ENCODE measurements around the gene NKPD1.

The NKPD1 gene

GRCh38 chr19:45154064-45154827 is 6.5 kb downstream of the NKPD1 start:
- DNase-seq = peak; percentile 54

- peak; percentile 21 for DNase-seq
These were observed 7.3 kb downstream of the NKPD1 start for GRCh38 chr19:45153339-45154063.

GRCh38 chr19:45152504-45153338 is 8.1 kb downstream of the NKPD1 start:
- peak; percentile 25 for DNase-seq

DNA sequence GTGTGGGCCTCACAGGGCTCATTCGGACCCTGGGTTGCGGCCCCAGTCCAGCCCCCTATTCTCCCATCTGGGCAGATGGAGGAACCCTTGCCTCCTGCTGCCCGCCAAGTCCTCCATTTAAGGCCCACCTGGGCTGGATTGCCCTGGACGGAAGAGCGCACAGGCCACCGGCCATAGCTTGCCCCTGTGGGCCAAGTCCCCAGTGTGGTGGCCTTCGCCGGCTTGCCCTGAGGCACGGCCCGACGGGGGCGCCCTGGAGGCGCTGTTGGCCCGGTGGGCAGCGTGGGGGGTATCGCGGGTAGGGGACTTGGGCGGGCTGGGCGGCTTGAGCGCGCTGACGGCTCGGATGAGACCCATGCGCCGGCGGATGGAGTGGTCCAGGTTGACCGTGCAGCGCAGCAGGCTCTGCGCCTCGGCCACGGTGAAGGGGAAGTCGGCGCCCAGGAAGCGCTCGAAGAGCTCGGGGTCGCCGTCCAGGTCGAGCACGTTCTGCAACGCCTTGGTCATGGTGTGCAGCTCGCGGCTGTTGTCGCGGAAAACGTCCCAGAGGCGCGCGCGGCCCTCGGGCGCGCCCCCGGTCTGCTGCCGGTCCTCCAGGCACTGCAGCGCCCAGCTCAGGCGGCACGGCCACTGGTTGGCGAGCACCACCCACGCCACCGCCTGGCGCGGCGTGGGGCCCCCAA is 8.8 kb downstream of the NKPD1 start:
- DNase-seq = no peak

DNA sequence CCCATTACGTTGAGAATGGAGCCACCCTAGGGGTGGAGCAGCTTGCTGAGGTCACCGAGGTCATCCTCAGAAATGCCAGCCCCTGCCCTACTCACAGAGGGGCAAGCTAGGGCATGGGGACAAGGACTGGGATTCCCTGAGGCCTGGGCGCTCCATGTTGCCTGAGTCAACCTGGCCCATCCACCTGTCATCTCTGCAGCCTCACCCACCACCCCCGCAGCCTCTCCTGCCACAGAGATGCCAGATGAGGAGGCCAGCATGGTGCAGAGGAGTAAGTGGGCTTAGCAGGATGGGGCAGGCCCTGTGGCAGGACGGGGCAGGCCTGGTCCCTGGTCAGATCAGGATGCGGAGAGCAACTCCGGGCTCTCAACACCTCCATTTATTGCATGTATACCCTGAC is 9.5 kb downstream of the NKPD1 start:
- no peak for DNase-seq

DNA sequence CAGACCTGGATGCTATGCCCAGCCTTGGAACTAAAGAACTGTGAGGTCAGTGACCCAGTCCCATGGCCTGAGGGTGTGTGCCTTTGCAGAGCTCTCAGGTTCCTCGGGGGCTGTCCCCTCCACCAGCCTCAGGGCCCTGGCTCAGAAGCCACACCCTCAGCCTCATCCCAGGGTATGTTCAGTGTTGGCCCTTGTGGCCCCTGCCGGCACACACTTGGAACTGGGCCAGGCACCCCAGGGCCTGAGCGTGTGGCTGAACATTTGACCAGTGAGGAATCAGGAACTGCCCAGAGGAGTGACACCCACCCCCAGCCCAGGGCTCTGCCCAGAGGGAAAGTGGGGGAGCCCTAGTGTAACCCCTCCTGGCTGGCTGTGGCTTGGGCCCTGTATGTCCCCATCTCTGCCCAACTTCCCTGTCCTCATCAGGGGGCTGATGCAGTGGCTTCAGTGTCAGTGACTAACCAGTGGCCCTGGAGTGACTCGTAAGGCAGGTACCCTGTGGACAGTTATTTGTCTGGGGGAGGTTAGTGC is 10.0 kb downstream of the NKPD1 start:
- DNase-seq = no peak

GRCh38 chr19:45150180-45150579 is 10.6 kb downstream of the NKPD1 start:
- no peak for DNase-seq

DNA sequence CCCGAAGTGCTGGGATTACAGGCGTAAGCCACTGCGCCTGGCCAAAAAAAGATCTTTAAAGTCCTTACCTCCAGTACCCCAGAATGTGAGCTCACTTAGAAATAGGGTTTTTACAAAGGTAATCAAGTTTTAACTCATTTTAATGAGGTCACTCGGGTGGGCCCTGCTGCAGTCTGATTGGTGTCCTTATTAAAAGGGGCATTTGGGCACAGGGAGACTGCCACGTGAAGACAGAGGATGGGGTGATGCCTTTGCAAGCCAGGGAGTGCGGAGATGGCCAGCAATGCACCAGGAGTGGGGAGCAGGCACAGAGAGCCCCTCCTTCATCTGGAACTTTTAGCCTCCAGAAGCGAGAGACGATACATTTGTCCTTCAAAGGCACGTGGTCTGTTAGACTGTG is 11.7 kb downstream of the NKPD1 start:
- DNase-seq = no peak

DNA sequence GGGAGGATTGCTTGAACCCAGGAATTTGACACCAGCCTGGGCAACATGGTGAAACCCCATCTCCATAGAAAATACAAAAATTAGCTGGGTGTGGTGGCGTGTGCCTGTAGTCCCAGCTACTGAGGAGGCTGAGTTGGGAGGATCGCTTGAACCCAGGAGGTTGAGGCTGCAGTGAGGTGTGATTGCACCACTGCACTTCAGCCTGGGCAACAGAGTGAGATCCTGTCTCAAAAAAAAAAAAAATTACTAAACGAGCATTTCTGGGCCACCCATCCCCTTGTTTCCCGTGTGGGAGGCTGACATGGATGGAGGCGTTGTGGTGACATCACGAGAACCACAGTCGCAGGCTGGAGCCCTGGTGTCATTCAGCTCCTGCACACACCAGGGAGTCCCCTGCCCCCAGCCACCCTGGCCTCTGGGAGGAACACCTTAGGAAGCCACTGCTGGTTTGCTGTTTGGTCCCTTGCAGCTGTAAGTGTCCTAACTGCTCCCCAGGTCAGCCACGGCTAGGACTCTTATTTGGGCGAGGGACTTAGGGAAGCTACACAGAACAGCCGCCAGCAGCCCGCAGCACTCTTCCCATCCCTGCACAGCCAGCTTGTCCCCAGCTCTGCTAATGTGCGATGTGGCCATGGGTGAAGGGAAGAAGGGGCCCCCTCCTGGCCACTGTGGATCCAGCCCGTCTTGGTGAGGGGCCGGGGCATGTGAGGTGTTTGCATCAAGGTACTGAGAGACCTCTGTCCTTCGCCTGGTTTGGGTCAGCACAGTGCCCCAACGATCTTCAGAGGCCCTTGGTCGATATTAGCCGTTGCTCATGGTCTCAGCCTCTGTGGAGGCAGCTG is 12.7 kb downstream of the NKPD1 start:
- no peak for DNase-seq

DNA sequence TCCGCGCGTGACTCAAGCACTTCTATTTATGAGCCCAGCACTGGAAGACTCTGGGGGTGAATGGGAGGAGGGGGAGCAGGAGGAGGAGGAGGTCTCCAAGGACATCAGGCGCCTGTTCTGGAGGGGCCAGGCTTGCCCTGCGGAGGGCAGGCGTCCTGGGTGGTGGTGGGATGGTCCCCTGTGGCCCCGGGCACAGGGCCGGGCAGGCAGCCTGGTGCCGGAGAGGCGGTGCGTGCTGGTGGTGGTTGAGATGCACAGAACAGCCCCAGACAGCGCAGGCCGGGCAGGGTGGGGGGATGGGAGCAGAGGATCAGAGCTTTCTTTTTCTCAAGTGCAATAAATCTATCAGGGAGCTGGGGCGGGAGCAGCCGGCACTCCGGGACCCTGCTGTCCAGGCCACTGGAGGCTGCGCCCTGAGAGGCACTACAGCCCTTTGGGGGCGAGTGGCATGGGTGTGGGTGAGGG is 14.0 kb downstream of the NKPD1 start:
- DNase-seq = no peak

- DNase-seq = no peak
These were observed 14.5 kb downstream of the NKPD1 start for GRCh38 chr19:45146251-45146650.

DNA sequence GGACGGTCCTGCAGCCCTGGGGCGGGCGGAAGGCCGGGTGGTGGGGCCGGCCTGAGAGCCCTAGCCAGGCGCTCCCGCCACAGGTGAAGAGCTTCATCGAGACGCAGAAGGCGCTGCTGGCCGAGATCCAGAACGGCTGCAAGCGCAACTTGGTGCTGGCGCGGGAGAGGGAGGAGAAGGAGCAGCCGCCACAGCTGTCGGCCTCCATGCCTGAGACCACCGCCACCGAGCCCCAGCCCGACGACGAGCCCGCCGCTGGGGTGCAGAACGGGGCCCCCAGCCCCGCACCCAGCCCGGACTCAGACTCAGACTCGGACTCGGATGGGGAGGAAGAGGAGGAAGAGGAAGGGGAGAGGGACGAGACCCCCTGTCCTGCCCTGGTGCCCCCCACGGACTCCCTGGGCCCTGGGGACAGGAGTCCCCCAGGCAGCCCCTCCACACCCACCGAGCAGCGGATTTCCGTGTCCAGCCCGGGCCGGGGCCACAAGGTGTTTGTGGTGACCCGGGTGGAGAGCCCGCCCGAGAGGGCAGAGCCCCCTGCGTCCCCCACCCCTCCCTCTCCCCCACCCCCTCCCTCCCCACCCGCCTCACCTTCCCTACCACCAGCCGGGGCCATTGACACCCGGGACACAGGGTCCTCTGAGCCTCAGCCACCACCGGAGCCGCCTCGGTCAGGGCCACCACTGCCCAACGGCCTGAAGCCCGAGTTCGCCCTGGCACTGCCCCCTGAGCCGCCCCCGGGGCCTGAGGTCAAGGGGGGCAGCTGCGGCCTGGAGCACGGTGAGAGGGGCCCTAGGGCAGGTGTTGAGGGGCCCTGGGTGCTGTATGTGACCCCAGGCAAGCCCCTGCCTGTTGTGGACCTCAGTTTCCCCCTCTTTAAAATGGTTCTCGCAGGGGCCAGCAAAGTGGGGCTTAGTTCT is 15.3 kb downstream of the NKPD1 start:
- DNase-seq = no peak

- no peak for DNase-seq
These were observed 16.1 kb downstream of the NKPD1 start for GRCh38 chr19:45144431-45145269.

GRCh38 chr19:45142726-45143110 is 18.1 kb downstream of the NKPD1 start:
- no peak for DNase-seq

DNA sequence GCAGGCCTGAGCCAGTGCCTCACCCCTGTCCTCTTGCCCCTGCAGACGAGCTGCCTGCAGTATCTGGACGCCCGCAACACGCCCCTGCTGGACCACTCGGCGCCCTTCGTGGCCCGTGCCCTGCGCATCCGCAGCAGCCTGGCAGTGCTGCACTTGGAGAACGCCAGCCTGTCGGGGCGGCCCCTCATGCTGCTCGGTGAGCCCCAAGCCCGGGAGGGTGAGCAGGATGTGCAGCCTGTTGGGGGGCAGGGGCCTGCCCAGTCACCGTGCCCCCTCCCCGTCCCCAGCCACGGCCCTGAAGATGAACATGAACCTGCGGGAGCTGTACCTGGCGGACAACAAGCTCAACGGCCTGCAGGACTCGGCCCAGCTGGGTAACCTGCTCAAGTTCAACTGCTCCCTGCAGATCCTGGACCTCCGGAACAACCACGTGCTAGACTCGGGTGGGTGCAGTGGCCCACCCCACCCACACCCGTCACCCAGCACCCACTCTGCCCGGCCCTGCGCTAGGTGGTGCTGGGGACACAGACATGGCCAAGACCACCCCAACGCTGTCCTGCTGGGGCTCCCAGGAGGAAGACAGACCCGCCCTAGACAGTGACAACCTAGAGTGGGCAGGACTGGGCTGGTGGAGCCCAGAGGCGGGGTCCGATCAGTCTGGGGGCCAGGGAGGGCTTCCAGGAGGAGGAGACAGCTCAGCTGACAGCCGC is 18.6 kb downstream of the NKPD1 start:
- DNase-seq = no peak

GRCh38 chr19:45141203-45141900 is 19.4 kb downstream of the NKPD1 start:
- DNase-seq = no peak

- no peak for DNase-seq
These were observed 20.2 kb downstream of the NKPD1 start for GRCh38 chr19:45140533-45140932.

GRCh38 chr19:45140144-45140503 is 20.7 kb downstream of the NKPD1 start:
- no peak for DNase-seq
